PC-3 (cell line): ENCODE measurements around the gene CEP89. TPM values are rescaled to one million over a fixed set of nuclear protein-coding genes. Genes with fewer than 3 reads are reported as not detected.
"Not testable (repeated sequence)": the region's sequence is repeated elsewhere in the genome, so short reads cannot be mapped to it uniquely, and the experiment has no call there.

Source experiments
- ATAC-seq: fragments of 200-7000 bp; cut with Tn5 transposase; 2 replicates; pipeline ENCODE4 v1.9.1; 2020; ENCODE audit warnings: mild to moderate bottlenecking, moderate library complexity
- BruUV-seq: library from RNA; stranded (reverse); fragments of 400-500 nt; replicated peaks from 2 replicates; lab custom pipeline; 2021; lab: Mats Ljungman, UMichigan
- CTCF ChIA-PET: fragments of 300-600 bp; sonication (Branson Sonifier 250); formaldehyde crosslinking; loops from one replicate; lab custom pipeline; 2022; ENCODE audit warnings: antibody characterized with exemption; lab: Charles Lee
- POLR2A ChIA-PET: fragments of 300-600 bp; sonication (Branson Sonifier 250); formaldehyde crosslinking; loops from one replicate; lab custom pipeline; 2022; ENCODE audit warnings: antibody characterized with exemption; ENCODE audit not compliant: unreplicated experiment; lab: Charles Lee
- DNase-seq: peaks from one replicate; pipeline ENCODE4 v3.0.0-alpha.2; 2015
- H2AFZ ChIP-seq: fragments of 300-600 bp; sonication (generic); 2 replicates; pipeline ENCODE4 v1.6.0; 2016; ENCODE audit warnings: antibody characterized with exemption, low read length
- H3F3A ChIP-seq: fragments of 300-600 bp; sonication (generic); one replicate; pipeline ENCODE4 v1.6.0; 2017; ENCODE audit warnings: antibody characterized with exemption, low read length, control low read depth, mild to moderate bottlenecking; ENCODE audit not compliant: unreplicated experiment
- H3K27ac ChIP-seq: fragments of 300-600 bp; sonication (generic); 2 replicates; pipeline ENCODE4 v1.5.1; 2016; ENCODE audit warnings: mild to moderate bottlenecking, low read length
- H3K27me3 ChIP-seq: fragments of 300-600 bp; sonication (generic); 2 replicates; pipeline ENCODE4 v1.6.1; 2016; ENCODE audit warnings: low read length, mixed read lengths
- H3K36me3 ChIP-seq: fragments of 300-600 bp; sonication (generic); 2 replicates; pipeline ENCODE4 v1.6.1; 2016; ENCODE audit warnings: low read depth, mixed run types, low read length, mixed read lengths
- H3K4me1 ChIP-seq: fragments of 300-600 bp; sonication (generic); 2 replicates; pipeline ENCODE4 v1.5.1; 2016; ENCODE audit warnings: low read length; ENCODE audit not compliant: insufficient read depth
- H3K4me2 ChIP-seq: fragments of 300-600 bp; sonication (generic); 2 replicates; pipeline ENCODE4 v1.6.0; 2016; ENCODE audit warnings: low read length
- H3K4me3 ChIP-seq: fragments of 300-600 bp; sonication (generic); 2 replicates; pipeline ENCODE4 v1.5.1; 2016; ENCODE audit warnings: mild to moderate bottlenecking, low read length, mixed read lengths
- H3K79me2 ChIP-seq: fragments of 300-600 bp; sonication (generic); 2 replicates; pipeline ENCODE4 v1.6.1; 2017; ENCODE audit warnings: low read length, mixed read lengths
- H3K9ac ChIP-seq: fragments of 300-600 bp; sonication (generic); 2 replicates; pipeline ENCODE4 v1.6.0; 2016; ENCODE audit warnings: mild to moderate bottlenecking, low read length
- H3K9me2 ChIP-seq: fragments of 300-600 bp; sonication (generic); replicated peaks from 2 replicates; pipeline ENCODE4 v1.6.1; 2016; ENCODE audit warnings: mixed run types, low read length, mixed read lengths
- H3K9me3 ChIP-seq: fragments of 300-600 bp; sonication (generic); 2 replicates; pipeline ENCODE4 v1.6.1; 2016; ENCODE audit warnings: low read length, mixed read lengths
- H4K20me1 ChIP-seq: fragments of 300-600 bp; sonication (generic); 2 replicates; pipeline ENCODE4 v1.6.1; 2016; ENCODE audit warnings: low read length, mixed read lengths
- EZH2 ChIP-seq: fragments of 300-600 bp; sonication (generic); IDR thresholded peaks from one replicate; pipeline ENCODE4 v1.6.1; 2017; ENCODE audit warnings: antibody characterized with exemption, mild to moderate bottlenecking, low read length; ENCODE audit not compliant: unreplicated experiment
- EZH2phosphoT487 ChIP-seq: fragments of 300-600 bp; sonication (generic); IDR thresholded peaks from 2 replicates; pipeline ENCODE4 v1.6.1; 2018; ENCODE audit warnings: mild to moderate bottlenecking, antibody characterized with exemption, low read length, borderline replicate concordance
- intact Hi-C: fragments of 100-400 bp; cut with micrococcal nuclease; formaldehyde crosslinking; loops from 2 replicates; pipeline ENCODE4 v1.9.0; 2023
- total RNA-seq: library from RNA; depleted of rRNA; stranded (reverse); fragments of >200 nt; gene quantifications from 2 replicates; pipeline ENCODE4 v1.2.3, GENCODE V29; 2014
- TF ChIP-seq, protein P1 (sequence below): fragments of 300-600 bp; sonication (generic); conservative IDR thresholded peaks from 2 replicates; pipeline ENCODE4 v1.5.1; 2017; ENCODE audit warnings: antibody characterized with exemption, low read depth, mild to moderate bottlenecking, low read length

CEP89 gene
- total RNA-seq, 1 experiment from 2014 or later, result 9.1 TPM

DNA sequence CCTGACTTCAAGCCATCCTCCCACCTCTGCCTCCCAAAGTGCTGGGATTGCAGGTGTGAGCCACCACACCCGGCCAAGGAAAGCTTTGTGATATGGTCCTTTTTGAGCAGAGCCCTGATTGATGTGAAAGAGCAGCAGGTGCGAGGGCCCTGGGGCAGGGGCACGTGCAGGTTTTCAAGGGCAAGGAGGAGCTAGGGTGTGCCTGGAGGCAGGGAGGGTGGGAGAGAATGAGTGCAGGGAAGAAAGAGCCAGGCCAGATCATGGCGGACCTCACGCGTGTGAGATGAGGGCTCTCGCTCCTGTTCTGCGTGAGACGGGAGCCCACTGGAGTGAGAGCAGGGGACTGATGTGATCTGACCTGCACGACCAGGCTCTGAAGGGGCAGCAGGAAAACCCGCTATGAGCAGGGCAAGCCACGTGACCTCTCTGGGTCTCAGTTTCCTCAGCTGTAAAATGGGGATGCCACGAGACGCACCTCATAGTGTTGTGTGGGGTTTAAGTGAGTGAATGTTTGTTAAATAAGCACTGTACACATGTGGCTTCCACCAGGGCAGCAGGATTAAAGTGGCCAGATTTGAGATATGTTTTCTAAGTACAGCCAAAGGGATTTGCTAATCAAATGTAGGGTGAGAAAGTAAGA, 26.1 kb upstream of the CEP89 start:
- no TSS peak for BruUV-seq
- H4K20me1 ChIP-seq, result no peaks in the 10 kb centered on the region
- H3K79me2 ChIP-seq, result no peaks in the 10 kb centered on the region
- H3K4me2 ChIP-seq, result no peak overlapping the region
- no peak overlapping the region for H3K4me3 ChIP-seq
- TF ChIP-seq, protein P1, sequence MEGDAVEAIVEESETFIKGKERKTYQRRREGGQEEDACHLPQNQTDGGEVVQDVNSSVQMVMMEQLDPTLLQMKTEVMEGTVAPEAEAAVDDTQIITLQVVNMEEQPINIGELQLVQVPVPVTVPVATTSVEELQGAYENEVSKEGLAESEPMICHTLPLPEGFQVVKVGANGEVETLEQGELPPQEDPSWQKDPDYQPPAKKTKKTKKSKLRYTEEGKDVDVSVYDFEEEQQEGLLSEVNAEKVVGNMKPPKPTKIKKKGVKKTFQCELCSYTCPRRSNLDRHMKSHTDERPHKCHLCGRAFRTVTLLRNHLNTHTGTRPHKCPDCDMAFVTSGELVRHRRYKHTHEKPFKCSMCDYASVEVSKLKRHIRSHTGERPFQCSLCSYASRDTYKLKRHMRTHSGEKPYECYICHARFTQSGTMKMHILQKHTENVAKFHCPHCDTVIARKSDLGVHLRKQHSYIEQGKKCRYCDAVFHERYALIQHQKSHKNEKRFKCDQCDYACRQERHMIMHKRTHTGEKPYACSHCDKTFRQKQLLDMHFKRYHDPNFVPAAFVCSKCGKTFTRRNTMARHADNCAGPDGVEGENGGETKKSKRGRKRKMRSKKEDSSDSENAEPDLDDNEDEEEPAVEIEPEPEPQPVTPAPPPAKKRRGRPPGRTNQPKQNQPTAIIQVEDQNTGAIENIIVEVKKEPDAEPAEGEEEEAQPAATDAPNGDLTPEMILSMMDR, result no peak
- TF ChIP-seq EZH2 (no peak), EZH2phosphoT487 (no peak)
- no peak overlapping the region for H3K9ac ChIP-seq
- ChIA-PET CTCF (no interaction called here), POLR2A (interaction anchor here (0.6 kb wide), 1 partner anchor 202 kb away, joined by 9 read pairs; no protein-coding TSS in a partner anchor)
- no peaks in the 10 kb centered on the region for H3K4me1 ChIP-seq
- ATAC-seq (no peak), DNase-seq (no peak)
- intact Hi-C loops, result no loop called here
- no peaks in the 10 kb centered on the region for H3F3A ChIP-seq
- H3K27ac ChIP-seq, result peak overlapping the region; percentile 37
- no peak overlapping the region for H2AFZ ChIP-seq
- H3K9me3 ChIP-seq, result no peaks in the 10 kb centered on the region
- no peaks in the 10 kb centered on the region for H3K27me3 ChIP-seq
- H3K9me2 ChIP-seq, result no peaks in the 10 kb centered on the region
- H3K36me3 ChIP-seq, result peaks cover 6% of the 10 kb centered on the region; the same call in 1 of the 2 replicates

DNA sequence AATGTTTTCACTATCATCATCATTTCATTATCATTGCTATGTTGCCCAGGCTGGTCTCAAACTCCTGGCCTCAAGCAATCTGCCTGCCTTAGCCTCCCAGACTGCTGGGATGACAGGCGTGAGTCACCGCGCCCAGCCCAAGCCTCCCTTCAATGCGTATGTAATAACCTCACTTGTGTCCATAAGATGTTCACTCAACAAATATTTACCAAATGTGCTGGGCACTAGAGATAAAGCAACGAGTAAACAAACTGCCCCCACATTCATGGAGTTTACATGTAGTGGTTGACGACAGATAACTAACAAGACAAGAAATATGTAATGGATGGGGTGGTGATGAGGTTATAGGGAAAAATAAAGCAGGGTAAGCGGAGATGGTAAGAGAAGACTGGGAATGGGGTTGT, 25.3 kb upstream of the CEP89 start:
- H3K9ac ChIP-seq, H3K27me3 ChIP-seq, H3K9me2 ChIP-seq, BruUV-seq, H3K4me1 ChIP-seq, CTCF ChIA-PET, H3K36me3 ChIP-seq, H3K4me2 ChIP-seq, H3K4me3 ChIP-seq, H3K79me2 ChIP-seq, POLR2A ChIA-PET, intact Hi-C loops, H3K9me3 ChIP-seq, H2AFZ ChIP-seq, H3F3A ChIP-seq, H4K20me1 ChIP-seq: not testable (repeated sequence)
- ATAC-seq (peak; percentile 95), DNase-seq (peak; percentile 69)
- peak overlapping the region; percentile 37 for H3K27ac ChIP-seq

DNA sequence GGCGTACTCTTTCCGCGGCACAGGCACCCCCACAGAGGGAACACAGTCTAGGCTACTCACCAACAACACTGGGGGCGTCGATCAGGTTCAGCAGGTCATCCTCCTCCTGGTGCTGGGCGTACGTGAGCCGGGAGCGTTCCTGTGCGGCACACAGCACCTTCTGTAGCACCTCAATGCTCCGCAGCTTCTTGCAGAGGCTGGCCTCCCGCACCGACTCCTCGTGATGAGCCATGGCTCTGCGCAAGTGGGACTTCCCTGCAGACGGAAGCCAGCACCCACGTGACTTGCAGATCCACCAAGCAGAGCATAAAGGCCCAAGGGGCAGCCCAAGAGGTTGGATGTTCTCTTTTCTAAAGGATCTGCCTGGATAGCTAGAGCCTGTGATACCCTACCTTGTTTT, 24.2 kb upstream of the CEP89 start:
- H3K27ac ChIP-seq, H3K9ac ChIP-seq, POLR2A ChIA-PET, H3K27me3 ChIP-seq, intact Hi-C loops, CTCF ChIA-PET, BruUV-seq, H3K4me3 ChIP-seq, DNase-seq, H4K20me1 ChIP-seq, H2AFZ ChIP-seq, H3K4me1 ChIP-seq, H3K79me2 ChIP-seq, ATAC-seq, H3K4me2 ChIP-seq, H3F3A ChIP-seq, H3K9me2 ChIP-seq, H3K9me3 ChIP-seq, H3K36me3 ChIP-seq: not testable (repeated sequence)

DNA sequence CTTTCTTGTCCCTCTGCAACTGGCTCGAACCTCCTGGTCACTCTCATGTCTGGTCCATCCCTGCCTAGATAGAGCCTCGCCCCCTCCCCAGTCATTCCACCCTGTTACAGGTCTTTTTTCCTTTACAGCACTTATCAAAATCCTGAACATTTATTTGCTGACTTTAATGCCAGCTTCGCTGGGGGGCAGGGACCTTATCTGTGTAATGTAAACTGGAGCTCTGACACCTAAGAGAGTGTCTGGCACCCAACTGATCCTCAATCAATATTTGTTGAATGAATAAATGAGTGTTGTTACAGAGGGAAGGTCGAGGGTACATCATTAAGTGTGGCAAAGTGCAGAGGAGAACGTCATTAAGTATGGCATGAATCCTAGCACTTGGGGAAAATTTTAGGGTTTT, 17.0 kb upstream of the CEP89 start:
- ATAC-seq (no peak), DNase-seq (no peak)
- no peaks in the 10 kb centered on the region for H3K79me2 ChIP-seq
- H3K27ac ChIP-seq, result no peak overlapping the region
- H3K9ac ChIP-seq, result no peak overlapping the region
- CTCF ChIA-PET, result no interaction called here
- H3K9me3 ChIP-seq, result no peaks in the 10 kb centered on the region
- no peak overlapping the region for H3K4me2 ChIP-seq
- no peak overlapping the region for H2AFZ ChIP-seq
- intact Hi-C loops, result no loop called here
- H3K4me3 ChIP-seq, result no peak overlapping the region
- POLR2A ChIA-PET, result no interaction called here
- H4K20me1 ChIP-seq, result no peaks in the 10 kb centered on the region
- no TSS peak for BruUV-seq
- H3K4me1 ChIP-seq, result no peaks in the 10 kb centered on the region
- no peaks in the 10 kb centered on the region for H3K27me3 ChIP-seq
- TF ChIP-seq, protein P1, result no peak
- no peak for TF ChIP-seq EZH2phosphoT487
- TF ChIP-seq EZH2, result no peak
- no peaks in the 10 kb centered on the region for H3K9me2 ChIP-seq
- H3K36me3 ChIP-seq, result peaks cover 4% of the 10 kb centered on the region; the same call in 1 of the 2 replicates
- H3F3A ChIP-seq, result no peaks in the 10 kb centered on the region

DNA sequence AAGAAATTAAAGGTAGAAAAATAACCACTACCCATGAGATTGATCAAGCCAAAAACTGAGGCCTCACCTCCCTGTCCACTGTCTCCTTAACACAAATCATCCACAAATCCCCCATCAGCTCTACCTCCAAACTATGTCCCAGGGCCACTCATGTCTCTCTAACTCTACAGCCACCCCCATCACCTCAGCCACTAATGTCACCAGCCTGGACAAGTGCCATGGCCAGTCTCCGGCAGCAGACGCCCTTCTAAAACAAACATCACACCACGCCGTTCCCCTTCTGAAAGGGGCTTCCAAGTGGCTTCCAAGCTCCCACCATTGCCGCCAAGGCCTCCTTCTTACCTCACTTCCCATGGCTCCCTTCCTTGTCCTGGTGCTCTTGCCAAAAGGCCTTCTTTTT, 16.5 kb upstream of the CEP89 start:
- H3K27ac ChIP-seq, H2AFZ ChIP-seq, intact Hi-C loops, H3K9me2 ChIP-seq, H3K36me3 ChIP-seq, ATAC-seq, H3K27me3 ChIP-seq, CTCF ChIA-PET, H4K20me1 ChIP-seq, BruUV-seq, H3K4me1 ChIP-seq, POLR2A ChIA-PET, H3K79me2 ChIP-seq, H3K4me3 ChIP-seq, DNase-seq, H3F3A ChIP-seq, H3K9me3 ChIP-seq, H3K4me2 ChIP-seq, H3K9ac ChIP-seq: not testable (repeated sequence)
